ENCODE measurements around the gene COL18A1.

DNA sequence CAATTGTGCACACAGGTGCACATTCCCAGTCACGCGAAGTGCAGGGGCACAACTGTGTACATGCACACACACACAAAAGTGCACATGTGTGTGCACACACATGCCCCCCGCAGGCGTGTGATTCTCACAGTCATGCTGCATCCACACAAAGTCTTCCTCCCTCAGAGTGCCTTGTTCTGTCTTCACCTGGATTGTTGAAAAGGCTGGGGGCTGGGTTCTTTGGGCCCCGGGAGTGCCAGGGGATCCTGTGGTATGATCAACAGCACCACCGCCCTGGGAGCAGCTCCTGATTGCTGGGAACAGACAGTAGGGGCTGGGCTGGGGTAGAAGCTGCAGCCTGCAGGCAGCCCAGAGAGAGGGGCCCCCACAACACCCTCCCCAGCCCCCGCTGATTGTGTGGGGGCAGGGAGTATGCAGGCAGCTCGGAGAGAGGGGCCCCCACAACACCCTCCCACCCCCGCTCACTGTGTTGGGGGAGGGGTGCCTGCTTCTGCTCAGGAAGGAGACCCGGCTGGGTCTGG is 3.4 kb downstream of the COL18A1 start:
- TF ChIP-seq, protein P1, sequence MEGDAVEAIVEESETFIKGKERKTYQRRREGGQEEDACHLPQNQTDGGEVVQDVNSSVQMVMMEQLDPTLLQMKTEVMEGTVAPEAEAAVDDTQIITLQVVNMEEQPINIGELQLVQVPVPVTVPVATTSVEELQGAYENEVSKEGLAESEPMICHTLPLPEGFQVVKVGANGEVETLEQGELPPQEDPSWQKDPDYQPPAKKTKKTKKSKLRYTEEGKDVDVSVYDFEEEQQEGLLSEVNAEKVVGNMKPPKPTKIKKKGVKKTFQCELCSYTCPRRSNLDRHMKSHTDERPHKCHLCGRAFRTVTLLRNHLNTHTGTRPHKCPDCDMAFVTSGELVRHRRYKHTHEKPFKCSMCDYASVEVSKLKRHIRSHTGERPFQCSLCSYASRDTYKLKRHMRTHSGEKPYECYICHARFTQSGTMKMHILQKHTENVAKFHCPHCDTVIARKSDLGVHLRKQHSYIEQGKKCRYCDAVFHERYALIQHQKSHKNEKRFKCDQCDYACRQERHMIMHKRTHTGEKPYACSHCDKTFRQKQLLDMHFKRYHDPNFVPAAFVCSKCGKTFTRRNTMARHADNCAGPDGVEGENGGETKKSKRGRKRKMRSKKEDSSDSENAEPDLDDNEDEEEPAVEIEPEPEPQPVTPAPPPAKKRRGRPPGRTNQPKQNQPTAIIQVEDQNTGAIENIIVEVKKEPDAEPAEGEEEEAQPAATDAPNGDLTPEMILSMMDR (IDR thresholded peaks at IDR 0.05) = no peak
- TF ChIP-seq POLR2A (IDR thresholded peaks at IDR 0.05) (no peak), EP300 (IDR thresholded peaks at IDR 0.05) (no peak)
